Measurements from ENCODE around the gene GFRA4.

Gene GFRA4

DNA sequence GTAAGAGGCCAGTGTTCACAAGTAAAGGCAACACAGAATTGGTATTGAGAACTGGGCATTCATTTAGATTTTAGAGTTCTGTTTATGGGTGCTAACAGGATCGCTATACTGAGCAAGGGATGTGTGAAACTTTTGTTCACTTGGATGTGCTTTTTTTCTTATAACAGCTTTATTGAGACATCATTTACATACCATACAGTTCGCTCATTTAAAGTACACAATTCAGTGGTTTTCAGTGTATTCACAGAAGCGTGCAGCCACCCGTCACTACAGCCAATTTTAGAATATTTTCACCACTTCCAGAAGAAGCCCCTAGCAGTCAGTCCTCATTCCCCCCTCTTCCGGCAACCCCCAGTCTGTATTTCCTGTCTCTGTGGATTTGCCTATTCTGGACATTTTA lies 48.7 kb downstream of the GFRA4 start:
- DNase-seq = no peak

DNA sequence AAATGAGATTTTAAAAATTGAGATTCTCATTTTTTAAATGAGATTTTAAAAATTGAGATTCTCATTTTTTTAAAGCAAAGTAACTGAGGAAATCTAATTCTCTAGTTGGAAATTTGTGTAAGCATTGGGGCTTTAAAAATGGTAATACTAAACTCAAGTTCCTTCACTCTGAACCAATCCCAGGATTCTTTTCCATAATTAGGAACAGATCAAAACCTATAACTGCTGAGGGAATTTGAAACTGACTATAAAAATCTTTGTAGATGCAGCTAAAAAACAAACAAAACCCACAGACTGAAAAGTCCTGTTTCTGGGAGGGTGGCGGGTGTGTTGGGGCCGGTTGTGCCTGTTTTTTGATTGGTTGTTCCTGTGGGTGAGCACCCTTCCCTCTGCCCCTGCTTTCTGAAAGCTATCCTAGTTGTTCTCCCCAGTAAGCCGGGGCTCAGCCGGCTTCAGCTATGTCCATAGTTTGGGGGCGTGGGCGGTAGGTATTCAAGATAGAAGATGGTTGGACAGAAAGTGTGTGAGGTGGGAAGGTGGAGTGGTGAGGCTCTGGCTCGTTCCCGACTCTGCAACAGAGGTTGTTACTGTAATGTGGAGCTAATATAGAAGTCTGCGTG lies 49.3 kb downstream of the GFRA4 start:
- no peak for DNase-seq

- no peak for DNase-seq
Measured at GRCh38 chr20:3612795-3613572, 50.2 kb downstream of the GFRA4 start.

- DNase-seq = no peak
Measured at GRCh38 chr20:3611901-3612300, 51.3 kb downstream of the GFRA4 start.
